Ovary (tissue), 9 donors: ENCODE results near the gene MYDGF. TPM values are rescaled to one million over a fixed set of nuclear protein-coding genes. Genes with fewer than 3 reads are reported as not detected.

Experiments used
- DNase-seq, 5 donors: peaks; one replicate each; pipeline ENCODE4 v3.0.0-alpha.2; 2019 to 2020
- H3K27ac ChIP-seq, 2 donors: fragments of 200-600 bp; one replicate each; pipeline versions ENCODE4 v1.5.1 to v1.8.0; 2019 to 2022
- H3K27me3 ChIP-seq: fragments of 200-600 bp; one replicate; pipeline ENCODE4 v1.8.0; 2022
- H3K36me3 ChIP-seq: fragments of 200-600 bp; sonication (generic); one replicate; pipeline ENCODE4 v1.5.1; 2019
- H3K4me1 ChIP-seq: one replicate; pipeline ENCODE4 v1.8.1; 2013; ENCODE audit warnings: mild to moderate bottlenecking, moderate library complexity; ENCODE audit not compliant: insufficient read depth
- H3K4me3 ChIP-seq: fragments of 200-600 bp; sonication (generic); one replicate; pipeline ENCODE4 v1.5.1; 2017
- H3K9me3 ChIP-seq, 2 donors: fragments of 200-600 bp in 1 of 2; sonication (generic) in 1 of 2; one replicate each; pipeline versions ENCODE4 v1.5.1 to v1.8.1; 2013 to 2019; ENCODE audit warnings: mild to moderate bottlenecking in 1 of 2, moderate library complexity in 1 of 2
- CTCF ChIP-seq, 3 donors: fragments of 450-650 bp in 2 of 3; fragments of 200-600 bp in 1 of 3; IDR thresholded peaks; one replicate each; pipeline versions ENCODE4 v1.5.1 to v1.8.0; 2016 to 2022; ENCODE audit warnings: antibody characterized with exemption in 3 of 3, mild to moderate bottlenecking in 1 of 3
- EP300 ChIP-seq: sonication (generic); formaldehyde crosslinking; IDR thresholded peaks from one replicate; pipeline ENCODE4 v1.6.1; 2017; ENCODE audit warnings: antibody characterized with exemption
- POLR2A ChIP-seq: fragments of 450-650 bp; IDR thresholded peaks from one replicate; pipeline ENCODE4 v1.6.1; 2017; ENCODE audit warnings: antibody characterized with exemption, mild to moderate bottlenecking, moderate library complexity
- WGBS, 3 donors: extraction: QIAGEN DNeasy Blood & Tissue Kit in 1 of 3; methylation state at CpG; one replicate each; pipeline versions ENCODE4 v1.1.5 to v1.1.7; 2013 to 2017; 5-methylcytosine and 5-hydroxymethylcytosine counted together
- intact Hi-C, 4 donors: fragments of 100-400 bp; cut with DNase I; formaldehyde crosslinking; loops; one replicate each; pipeline versions ENCODE4 v1.11.0 to v1.15.1; 2022 to 2023
- polyA plus RNA-seq, 2 donors: library from polyadenylated mRNA; stranded (reverse); fragments of 200-250 nt in 1 of 2; fragments of 350-450 nt in 1 of 2; fragmentation: Illumina TruSeq in 1 of 2; extraction: RNeasy Lipid Tissue Mini Kit (QIAGEN cat#74804) in 1 of 2; gene quantifications; one replicate each; pipeline ENCODE4 v1.2.3, GENCODE V29; 2013 to 2014
- total RNA-seq, 7 donors: library from RNA; depleted of rRNA in 2 of 7; stranded (reverse); fragments of >200 nt in 2 of 7; fragmentation: NEBNext Ultra II Directional in 3 of 7; extraction: Animal tissue kit (Norgen Biotek cat#: 25700) in 3 of 7; gene quantifications; one replicate each; pipeline versions ENCODE4 v1.1.0 to v1.2.4, GENCODE V29; 2016 to 2023
- donor health status: DM: no; HTN: no; CAD: no; lungs with moderate emphysema.
- donor health status: DM: no; HTN: no; CAD: no.
- donor health status: Bipolar disorder and iron deficiency.
- donor health status: DM: yes; HTN: yes; CAD: no.
- donor health status: DM: no; HTN: no; CAD: no.
- donor health status: DM: yes; HTN: yes; CAD: no.

MYDGF gene
- total and polyA plus RNA-seq, 9 donors, result 28.6 to 85.4 (median 59.4) TPM

GRCh38 chr19:4690361-4690760, 20.2 kb upstream of the MYDGF start:
- WGBS, 3 donors, result 71 to 75% (median 75%) methylated on average over 13 of the region's 13 CpGs
- H3K27ac ChIP-seq, result no peak overlapping the region
- intact Hi-C loops, result no loop called here
- no peak for DNase-seq
- H3K4me1 ChIP-seq, result no peaks in the 10 kb centered on the region
- no peaks in the 10 kb centered on the region for H3K27me3 ChIP-seq
- H3K36me3 ChIP-seq, result peaks cover 4% of the 10 kb centered on the region
- TF ChIP-seq POLR2A (no peak), CTCF (IDR thresholded peaks at IDR 0.05) (no peak), EP300 (no peak)
- no peak overlapping the region for H3K4me3 ChIP-seq
- no peaks in the 10 kb centered on the region for H3K9me3 ChIP-seq

DNA sequence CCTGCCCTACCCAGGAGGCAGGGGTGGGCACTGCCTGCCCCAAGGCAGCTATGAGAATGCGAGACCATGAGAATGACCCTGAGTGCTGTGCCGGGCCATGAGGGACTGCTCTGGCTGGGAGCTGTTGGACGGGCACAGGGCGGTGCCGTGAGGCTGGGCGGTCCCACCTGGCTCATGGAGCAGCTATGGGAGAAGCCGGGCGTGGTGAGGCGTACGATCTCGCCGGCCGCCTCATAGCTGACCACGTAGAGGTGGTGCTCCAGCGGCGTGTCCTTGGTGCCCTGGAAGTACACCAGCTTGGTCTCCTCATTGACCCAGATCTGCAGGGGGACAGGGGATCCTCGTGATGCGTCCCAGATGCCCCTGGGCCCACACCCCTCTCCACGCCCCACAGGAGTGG, 19.3 kb upstream of the MYDGF start:
- Histone ChIP-seq H3K36me3 (peaks cover 4% of the 10 kb centered on the region), H3K4me3 (no peak overlapping the region), H3K27me3 (no peaks in the 10 kb centered on the region), H3K9me3 (no peaks in the 10 kb centered on the region), H3K27ac (no peak overlapping the region), H3K4me1 (no peaks in the 10 kb centered on the region)
- TF ChIP-seq POLR2A (no peak), EP300 (no peak), CTCF (IDR thresholded peaks at IDR 0.05) (no peak)
- intact Hi-C loops, result no loop called here
- no peak for DNase-seq
- 92 to 94% (median 94%) methylated on average over 19 of the region's 19 CpGs for WGBS, 3 donors

GRCh38 chr19:4688587-4688986, 18.4 kb upstream of the MYDGF start:
- TF ChIP-seq EP300 (no peak), CTCF (IDR thresholded peaks at IDR 0.05) (no peak), POLR2A (no peak)
- H3K27me3 ChIP-seq, result no peaks in the 10 kb centered on the region
- no peak overlapping the region for H3K4me3 ChIP-seq
- H3K9me3 ChIP-seq, result no peaks in the 10 kb centered on the region
- H3K4me1 ChIP-seq, result no peaks in the 10 kb centered on the region
- intact Hi-C loops, result no loop called here
- no peaks in the 10 kb centered on the region for H3K36me3 ChIP-seq
- no peak overlapping the region for H3K27ac ChIP-seq
- DNase-seq, result no peak
- 60 to 89% (median 86%) methylated on average over 3 to 26 of the region's 26 CpGs for WGBS, 3 donors

- TF ChIP-seq CTCF (IDR thresholded peaks at IDR 0.05), result no peak
- no peak for TF ChIP-seq EP300
- no peak for TF ChIP-seq POLR2A
- 77 to 84% (median 77%) methylated on average over 11 of the region's 11 CpGs for WGBS, 3 donors
- intact Hi-C loops, result no loop called here
- Histone ChIP-seq H3K36me3 (no peaks in the 10 kb centered on the region), H3K27ac (no peak overlapping the region), H3K4me1 (no peaks in the 10 kb centered on the region), H3K27me3 (no peaks in the 10 kb centered on the region), H3K4me3 (no peak overlapping the region), H3K9me3 (no peaks in the 10 kb centered on the region)
- DNase-seq, result no peak
Observed at GRCh38 chr19:4687396-4687795, 17.3 kb upstream of the MYDGF start.

GRCh38 chr19:4686700-4687099, 16.6 kb upstream of the MYDGF start:
- TF ChIP-seq POLR2A (no peak), CTCF (IDR thresholded peaks at IDR 0.05) (no peak), EP300 (no peak)
- WGBS, 3 donors, result 95 to 96% (median 95%) methylated on average over 10 of the region's 10 CpGs
- intact Hi-C loops, result no loop called here
- Histone ChIP-seq H3K27me3 (no peaks in the 10 kb centered on the region), H3K4me3 (no peak overlapping the region), H3K9me3 (no peaks in the 10 kb centered on the region), H3K36me3 (no peaks in the 10 kb centered on the region), H3K27ac (no peak overlapping the region), H3K4me1 (no peaks in the 10 kb centered on the region)
- DNase-seq, result no peak
